ENCODE measurements around the gene CHAT.

- no peak for TF ChIP-seq CTCF (IDR thresholded peaks at IDR 0.05)
- TF ChIP-seq POLR2A (IDR thresholded peaks at IDR 0.05; ENCODE audit: low read length), result no peak
- TF ChIP-seq, protein P1, sequence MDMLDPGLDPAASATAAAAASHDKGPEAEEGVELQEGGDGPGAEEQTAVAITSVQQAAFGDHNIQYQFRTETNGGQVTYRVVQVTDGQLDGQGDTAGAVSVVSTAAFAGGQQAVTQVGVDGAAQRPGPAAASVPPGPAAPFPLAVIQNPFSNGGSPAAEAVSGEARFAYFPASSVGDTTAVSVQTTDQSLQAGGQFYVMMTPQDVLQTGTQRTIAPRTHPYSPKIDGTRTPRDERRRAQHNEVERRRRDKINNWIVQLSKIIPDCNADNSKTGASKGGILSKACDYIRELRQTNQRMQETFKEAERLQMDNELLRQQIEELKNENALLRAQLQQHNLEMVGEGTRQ (IDR thresholded peaks at IDR 0.05), result no peak
- no peak for TF ChIP-seq RFX5 (IDR thresholded peaks at IDR 0.05)
- no peak for TF ChIP-seq MAZ (IDR thresholded peaks at IDR 0.05; ENCODE audit: borderline replicate concordance, low read depth, low read length)
- no peak for TF ChIP-seq GATA3 (IDR thresholded peaks at IDR 0.05; ENCODE audit: borderline replicate concordance)
- TF ChIP-seq CEBPB (IDR thresholded peaks at IDR 0.05), result no peak
- TF ChIP-seq NR3C1 (IDR thresholded peaks at IDR 0.05), result no peak
These were observed 6.8 kb upstream of the CHAT start for GRCh38 chr10:49606981-49607535.

Data from A549 (cell line).